D721Med (cell line): ENCODE data around the gene PCYT1A.

ENCODE experiments used
- DNase-seq: peaks from one replicate; pipeline ENCODE4 v3.0.0; 2011; ENCODE audit warnings: low spot score; ENCODE audit not compliant: insufficient read length
- FAIRE-seq: peaks from 2 replicates; lab custom pipeline; 2011; peaks lifted over from hg19 to GRCh38; lab: Jason Lieb, UNC
- TF ChIP-seq, protein P1 (sequence below): IDR thresholded peaks from 2 replicates; pipeline ENCODE4 v1.5.1; 2012; ENCODE audit warnings: mild to moderate bottlenecking, control low read depth; ENCODE audit not compliant: insufficient read depth; ENCODE audit errors: missing control alignments

PCYT1A gene

DNA sequence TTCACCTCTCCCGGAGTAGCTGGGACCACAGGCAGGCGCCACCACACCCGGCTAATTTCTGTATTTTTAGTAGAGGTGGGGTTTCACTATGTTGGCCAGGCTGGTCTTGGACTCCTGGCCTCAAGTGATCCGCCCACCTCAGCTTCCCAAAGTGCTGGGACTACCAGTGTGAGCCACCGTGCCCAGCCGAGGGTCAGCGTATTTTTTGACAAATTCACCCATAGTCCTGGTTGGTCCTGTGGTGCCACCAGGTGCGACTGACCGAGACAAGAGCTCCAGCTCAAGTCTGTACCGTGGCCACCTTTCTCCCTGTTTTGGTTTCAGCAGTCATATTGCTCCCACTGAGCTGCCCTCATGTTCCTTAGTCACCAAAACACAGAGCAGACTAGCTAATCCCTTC, 62.4 kb downstream of the PCYT1A start:
- DNase-seq: no peak
- TF ChIP-seq, protein P1, sequence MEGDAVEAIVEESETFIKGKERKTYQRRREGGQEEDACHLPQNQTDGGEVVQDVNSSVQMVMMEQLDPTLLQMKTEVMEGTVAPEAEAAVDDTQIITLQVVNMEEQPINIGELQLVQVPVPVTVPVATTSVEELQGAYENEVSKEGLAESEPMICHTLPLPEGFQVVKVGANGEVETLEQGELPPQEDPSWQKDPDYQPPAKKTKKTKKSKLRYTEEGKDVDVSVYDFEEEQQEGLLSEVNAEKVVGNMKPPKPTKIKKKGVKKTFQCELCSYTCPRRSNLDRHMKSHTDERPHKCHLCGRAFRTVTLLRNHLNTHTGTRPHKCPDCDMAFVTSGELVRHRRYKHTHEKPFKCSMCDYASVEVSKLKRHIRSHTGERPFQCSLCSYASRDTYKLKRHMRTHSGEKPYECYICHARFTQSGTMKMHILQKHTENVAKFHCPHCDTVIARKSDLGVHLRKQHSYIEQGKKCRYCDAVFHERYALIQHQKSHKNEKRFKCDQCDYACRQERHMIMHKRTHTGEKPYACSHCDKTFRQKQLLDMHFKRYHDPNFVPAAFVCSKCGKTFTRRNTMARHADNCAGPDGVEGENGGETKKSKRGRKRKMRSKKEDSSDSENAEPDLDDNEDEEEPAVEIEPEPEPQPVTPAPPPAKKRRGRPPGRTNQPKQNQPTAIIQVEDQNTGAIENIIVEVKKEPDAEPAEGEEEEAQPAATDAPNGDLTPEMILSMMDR: no peak
- no peak for FAIRE-seq

DNA sequence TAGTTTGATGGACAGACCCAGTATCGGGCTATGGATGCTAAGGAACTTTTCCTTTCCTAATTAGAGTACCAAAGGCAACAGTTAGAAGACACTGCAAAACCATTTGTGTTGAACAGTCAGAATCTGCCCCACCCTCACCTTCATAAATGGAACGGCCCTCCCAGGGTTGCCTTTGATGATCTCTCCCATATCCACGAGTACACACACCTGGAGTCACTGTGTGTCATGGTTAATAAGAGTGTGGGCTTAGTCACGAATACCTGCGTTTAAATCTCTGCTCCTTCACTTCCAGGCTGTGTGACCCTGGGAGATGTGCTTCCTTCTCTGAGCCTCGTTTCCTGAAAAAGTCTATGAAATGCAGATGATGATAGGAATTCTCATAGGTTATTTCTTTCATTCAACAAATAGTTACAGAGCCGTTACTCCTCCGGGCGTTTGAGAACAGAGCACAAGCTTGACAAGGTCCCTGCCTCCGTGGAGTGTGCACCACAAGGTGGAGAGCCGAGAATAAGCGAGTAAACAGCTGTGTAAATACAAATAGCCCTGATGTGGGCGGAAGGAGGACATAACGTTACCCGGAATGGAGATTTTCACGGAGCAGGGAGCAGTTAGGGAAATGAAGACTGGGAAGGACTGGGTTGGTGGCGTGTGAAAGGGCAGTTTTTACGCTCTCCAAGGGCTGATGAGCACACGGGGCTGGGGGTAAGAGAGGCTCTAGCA, 64.5 kb downstream of the PCYT1A start:
- FAIRE-seq (no peak), DNase-seq (no peak)
- TF ChIP-seq, protein P1: no peak

DNA sequence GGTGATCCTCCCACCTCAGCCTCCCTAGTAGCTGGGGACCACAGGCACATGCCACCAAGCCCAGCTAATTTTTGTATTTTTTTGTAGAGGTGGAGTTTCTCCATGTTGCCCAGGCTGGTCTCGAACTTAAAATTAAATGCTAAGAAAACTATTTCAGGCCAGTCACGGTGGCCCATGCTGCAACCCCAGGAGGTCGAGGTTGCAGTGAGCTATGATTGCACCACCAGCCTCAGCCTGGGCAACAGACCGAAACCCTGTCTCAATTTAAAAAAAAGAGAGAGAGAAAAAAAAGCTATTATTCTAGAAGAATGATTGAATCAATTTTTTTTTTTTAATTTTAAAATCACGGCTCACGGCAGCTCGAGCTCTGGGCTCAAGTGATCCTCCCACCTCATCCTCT, 66.5 kb downstream of the PCYT1A start:
- FAIRE-seq (no peak), DNase-seq (no peak)
- TF ChIP-seq, protein P1: no peak

- TF ChIP-seq, protein P1: no peak
- no peak for FAIRE-seq
- no peak for DNase-seq
These were observed 66.9 kb downstream of the PCYT1A start for GRCh38 chr3:196220587-196220986.

- TF ChIP-seq, protein P1: no peak
- no peak for DNase-seq
- FAIRE-seq: no peak
These were observed 67.6 kb downstream of the PCYT1A start for GRCh38 chr3:196219970-196220311.

DNA sequence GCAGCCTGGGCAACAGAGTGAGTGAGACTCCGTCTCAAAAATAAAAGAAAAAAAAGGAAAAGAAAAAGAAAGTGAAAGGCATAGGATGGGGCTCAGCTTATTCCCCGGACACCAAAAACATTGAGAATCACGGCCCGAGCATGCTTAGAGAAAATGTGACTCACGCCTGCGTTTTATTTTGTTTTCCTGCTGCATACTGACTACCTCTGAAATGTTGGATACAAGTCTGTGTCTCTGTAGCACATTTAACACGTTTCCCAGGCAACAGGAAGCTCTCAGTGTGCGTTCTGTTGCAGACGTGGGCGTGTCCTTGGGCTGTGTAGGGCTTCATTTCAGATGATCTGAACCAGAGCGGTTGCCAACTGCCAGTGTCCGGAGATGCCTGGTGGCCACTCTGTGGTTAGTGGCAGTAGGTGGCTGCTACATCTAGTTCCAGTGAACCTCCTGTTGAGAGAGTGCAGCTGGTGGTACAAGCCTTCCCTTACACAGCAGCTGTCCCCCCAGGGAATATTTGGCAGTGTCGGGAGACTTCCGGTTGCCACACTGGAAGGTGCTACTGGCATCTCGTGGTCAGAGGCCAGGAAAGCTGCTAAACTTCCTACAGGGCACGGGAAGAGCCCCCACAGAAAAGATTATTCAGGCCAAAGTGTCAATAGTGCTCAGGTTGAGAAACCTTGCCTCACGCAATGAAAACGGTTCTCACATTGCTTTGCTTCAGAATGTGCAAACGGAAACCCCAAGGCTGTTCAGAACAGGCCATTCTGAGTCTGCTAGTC, 68.1 kb downstream of the PCYT1A start:
- TF ChIP-seq, protein P1: no peak
- DNase-seq (no peak), FAIRE-seq (no peak)
